K562 (cell line): ENCODE data around the gene CD164. TPM values are rescaled to one million over a fixed set of nuclear protein-coding genes. Genes with fewer than 3 reads are reported as not detected.

Experiments
- ATAC-seq: fragments of 200-7000 bp; cut with Tn5 transposase; 3 replicates; pipeline ENCODE4 v1.9.1; 2020; ENCODE audit warnings: moderate library complexity
- BruUV-seq: library from RNA; stranded (reverse); fragments of 400-500 nt; replicated peaks from 2 replicates; lab custom pipeline; 2021; lab: Mats Ljungman, UMichigan
- CTCF ChIA-PET: fragments of 300-600 bp; formaldehyde crosslinking; extraction: SDS; loops from one replicate; lab custom pipeline; 2021; ENCODE audit warnings: low intra/inter-chr PET ratio; lab: Yijun Ruan, JAX
- POLR2A ChIA-PET: fragments of 300-600, 350-650 bp; sonication (Branson Sonifier 250); formaldehyde crosslinking; extraction: SDS; loops from one replicate; lab custom pipeline; 2021; ENCODE audit warnings: antibody characterized with exemption, inconsistent platforms; lab: Yijun Ruan, JAX
- DNase-seq, 4 experiments: peaks; one replicate each; pipeline versions ENCODE4 v3.0.0 to v3.0.0-alpha.2; 2011 to 2018; ENCODE audit warnings: low spot score in 3 of 4, mixed read lengths in 3 of 4; ENCODE audit errors: extremely low read depth in 1 of 4
- FAIRE-seq: peaks from 2 replicates; lab custom pipeline; 2011; peaks lifted over from hg19 to GRCh38; lab: Jason Lieb, UNC
- H2AFZ ChIP-seq: 2 replicates; pipeline ENCODE4 v1.6.0; 2011; ENCODE audit warnings: low read depth, low read length, control low read depth, inconsistent platforms
- H3K27ac ChIP-seq: fragments of 200-600 bp; 3 replicates; pipeline ENCODE4 v1.8.0; 2011; ENCODE audit warnings: low read depth, mild to moderate bottlenecking, control low read depth, inconsistent platforms, low read length, moderate library complexity, mixed read lengths; ENCODE audit errors: extremely low read depth
- H3K27me3 ChIP-seq, 2 experiments: fragments of 300-600 bp in 1 of 2; 2 replicates in 1 of 2; 3 replicates in 1 of 2; pipeline versions ENCODE4 v1.6.0 to v1.8.0; 2011; ENCODE audit warnings: inconsistent platforms in 2 of 2, low read length in 2 of 2, mild to moderate bottlenecking in 1 of 2, mixed read lengths in 1 of 2, moderate library complexity in 1 of 2; ENCODE audit not compliant: control insufficient read depth in 2 of 2, insufficient read depth in 2 of 2
- H3K36me3 ChIP-seq: fragments of 300-600 bp; 3 replicates; pipeline ENCODE4 v1.8.0; 2011; ENCODE audit warnings: mild to moderate bottlenecking, low read length, inconsistent platforms; ENCODE audit not compliant: control insufficient read depth, insufficient read depth
- H3K4me1 ChIP-seq, 2 experiments: fragments of 200-600 bp in 1 of 2; replicated peaks in 1 of 2; 2 replicates in 1 of 2; 3 replicates in 1 of 2; pipeline versions ENCODE4 v1.5.1 to v1.8.0; 2011; ENCODE audit warnings: inconsistent platforms in 2 of 2, low read length in 2 of 2, mild to moderate bottlenecking in 1 of 2, mixed read lengths in 1 of 2, moderate library complexity in 1 of 2; ENCODE audit not compliant: control insufficient read depth in 2 of 2, insufficient read depth in 2 of 2
- H3K4me2 ChIP-seq: 2 replicates; pipeline ENCODE4 v1.6.1; 2011; ENCODE audit warnings: low read length, control low read depth, inconsistent platforms, mixed read lengths; ENCODE audit not compliant: insufficient read depth
- H3K4me3 ChIP-seq: fragments of 200-600 bp; sonication (generic), shearing (Covaris generic); 2 replicates; pipeline ENCODE4 v1.5.1; 2016; ENCODE audit warnings: control low read depth, inconsistent platforms
- H3K79me2 ChIP-seq: fragments of 200-600 bp; 3 replicates; pipeline ENCODE4 v1.8.0; 2011; ENCODE audit warnings: low read length, inconsistent platforms; ENCODE audit not compliant: control insufficient read depth, insufficient read depth
- H3K9ac ChIP-seq, 2 experiments: 2 replicates each; pipeline versions ENCODE4 v1.6.0 to v1.6.1; 2011; ENCODE audit warnings: low read depth in 2 of 2, low read length in 2 of 2, control low read depth in 1 of 2, inconsistent platforms in 1 of 2, mild to moderate bottlenecking in 1 of 2, mixed read lengths in 1 of 2; ENCODE audit not compliant: insufficient read depth in 1 of 2
- H3K9me1 ChIP-seq: one replicate; pipeline ENCODE4 v1.6.0; 2011; ENCODE audit warnings: inconsistent platforms, mild to moderate bottlenecking, low read length, moderate library complexity; ENCODE audit not compliant: control insufficient read depth, insufficient read depth
- H3K9me3 ChIP-seq: replicated peaks from 2 replicates; pipeline ENCODE4 v1.5.1; 2011; ENCODE audit warnings: low read depth, low read length, inconsistent platforms; ENCODE audit not compliant: control insufficient read depth, insufficient read depth
- H4K20me1 ChIP-seq: replicated peaks from 2 replicates; pipeline ENCODE4 v1.6.1; 2011; ENCODE audit warnings: low read length, inconsistent platforms, mixed read lengths; ENCODE audit not compliant: control insufficient read depth, insufficient read depth
- CBX1 ChIP-seq: sonication (generic); IDR thresholded peaks from 2 replicates; pipeline ENCODE4 v1.6.1; 2016; ENCODE audit warnings: antibody characterized with exemption, low read depth, mild to moderate bottlenecking
- CHD1 ChIP-seq: fragments of 200-600 bp; sonication (generic); IDR thresholded peaks from one replicate; pipeline ENCODE4 v1.6.1; 2012; ENCODE audit warnings: mild to moderate bottlenecking, moderate library complexity, low read length, inconsistent platforms
- ETV1 ChIP-seq: fragments of 450-650 bp; conservative IDR thresholded peaks from 2 replicates; pipeline ENCODE4 v1.6.1; 2016; ENCODE audit warnings: missing genetic modification characterization, control low read depth, low read depth, missing compliant biosample characterization
- MCM7 ChIP-seq, 2 experiments: fragments of 450-650 bp; IDR thresholded peaks; 2 replicates each; pipeline ENCODE4 v1.6.1; 2016 to 2018
- NBN ChIP-seq: fragments of 450-650 bp; IDR thresholded peaks from 2 replicates; pipeline ENCODE4 v1.6.1; 2016; ENCODE audit warnings: low read depth, mild to moderate bottlenecking
- NFRKB ChIP-seq: fragments of 450-650 bp; IDR thresholded peaks from 2 replicates; pipeline ENCODE4 v1.6.1; 2016; ENCODE audit warnings: low read depth
- PTRF ChIP-seq: fragments of 450-650 bp; IDR thresholded peaks from 2 replicates; pipeline ENCODE4 v1.6.1; 2016; ENCODE audit warnings: mild to moderate bottlenecking, missing genetic modification characterization, missing compliant biosample characterization
- ZNF507 ChIP-seq: conservative IDR thresholded peaks from 2 replicates; pipeline ENCODE4 v1.6.1; 2017; ENCODE audit warnings: missing genetic modification characterization, missing compliant biosample characterization
- WGBS: fragments of 100-300 bp; shearing (Covaris generic); methylation state at CpG from one replicate; pipeline ENCODE4 v1.1.6; 2016; ENCODE audit warnings: low coverage, mixed read lengths; ENCODE audit not compliant: insufficient coverage; ENCODE audit errors: missing lambda C conversion rate; 5-methylcytosine and 5-hydroxymethylcytosine counted together
- in situ Hi-C: fragments of 300-500 bp; cut with MboI; formaldehyde crosslinking; loops from 4 replicates; pipeline ENCODE4 v1.15.0; 2018; ENCODE audit warnings: inconsistent platforms, mixed read lengths
- intact Hi-C: fragments of 100-400 bp; cut with micrococcal nuclease; formaldehyde crosslinking; loops from 2 replicates; pipeline ENCODE4 v1.14.2; 2022
- polyA plus RNA-seq, 8 experiments: library from polyadenylated mRNA; depleted of rRNA in 4 of 8; stranded (reverse) in 5 of 8; unstranded in 3 of 8; fragments of >200 nt; fragmentation: Nextera tagmentation in 2 of 8; fragmentation: Illumina TruSeq in 1 of 8; extraction: Ambion mirVana in 2 of 8; extraction: Trizol in 1 of 8; gene quantifications; 2 replicates each; pipeline versions ENCODE4 v1.2.1 to v1.2.3, GENCODE V29; 2011 to 2014; ENCODE audit warnings: inconsistent platforms in 1 of 8, missing spikeins in 1 of 8
- total RNA-seq, 7 experiments: library from RNA; depleted of rRNA in 6 of 7; stranded (reverse); fragments of >200 nt in 6 of 7; fragmentation: Illumina TruSeq in 2 of 7; extraction: Trizol in 2 of 7; gene quantifications; 2 replicates each; pipeline versions ENCODE4 v1.2.1 to v1.2.3, GENCODE V29; 2011 to 2021; ENCODE audit warnings: low replicate concordance in 1 of 7
- TF ChIP-seq, protein P1 (sequence below): fragments of 200-600 bp; sonication (generic); IDR thresholded peaks from one replicate; pipeline ENCODE4 v1.6.1; 2012; ENCODE audit warnings: mild to moderate bottlenecking, low read depth, low read length, inconsistent platforms

Gene CD164
- total and polyA plus RNA-seq, 9 of the 15 experiments (the other 6 are each of a cell fraction or from before 2014, with no cell fraction given): 79.5 to 317 (median 165) TPM

DNA sequence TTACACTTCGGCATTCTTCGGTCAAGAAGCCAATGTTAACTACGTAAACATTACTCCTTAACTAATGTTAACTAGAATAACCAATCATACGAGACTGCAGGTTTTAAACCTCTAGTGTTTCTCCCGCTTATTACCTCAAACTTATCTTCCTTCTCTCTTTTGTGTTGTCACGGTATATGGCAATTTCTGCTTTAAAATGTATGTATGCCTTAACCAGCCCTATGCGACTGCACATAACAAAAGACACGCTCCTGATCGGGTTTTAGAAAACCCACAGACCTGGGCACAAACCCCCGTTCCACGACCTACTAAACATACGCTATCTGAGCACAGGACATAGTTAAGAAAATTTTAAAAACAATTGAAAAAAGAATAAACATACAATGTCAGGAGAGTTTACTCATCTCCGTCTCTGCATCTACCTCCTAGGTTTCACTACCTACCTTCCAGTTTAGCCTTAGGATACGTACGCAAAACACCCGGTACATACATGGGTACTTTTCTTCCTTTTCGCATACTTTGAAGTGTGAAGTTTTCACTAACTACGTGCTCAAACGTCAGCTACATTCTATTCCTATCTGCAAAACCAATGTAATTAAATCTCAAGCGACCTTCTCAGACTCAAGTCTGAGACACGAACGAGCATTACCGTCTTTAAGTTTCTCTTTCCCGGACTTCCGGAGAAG, 1.1 kb downstream of the CD164 start:
- H3K4me1 ChIP-seq: peaks cover 4 to 26% of the 10 kb centered on the region in 2 experiments; a peak in 4 of 5 replicates
- H3K4me3 ChIP-seq: peak overlapping the region; percentile 83
- intact Hi-C loops: loop anchor here (10.0 kb wide), 1 partner anchor 836 kb away; no protein-coding TSS in a partner anchor
- peaks cover 19% of the 10 kb centered on the region; the same call in 1 of the 2 replicates for H4K20me1 ChIP-seq
- CTCF ChIA-PET: no interaction called here
- no peaks in the 10 kb centered on the region for H3K27me3 ChIP-seq
- H3K36me3 ChIP-seq: peaks cover 50% of the 10 kb centered on the region
- 0 out of 2 replicates have a peak overlapping the region, but pooled peaks have one; percentile 99 for H2AFZ ChIP-seq
- POLR2A ChIA-PET: interaction anchor here (0.6 to 3.0 kb wide), 8 partner anchors 10 to 765 kb away, joined by 3 to 13 read pairs (median 6); no protein-coding TSS in a partner anchor
- peaks cover 64% of the 10 kb centered on the region for H3K79me2 ChIP-seq
- H3K9me3 ChIP-seq: no peaks in the 10 kb centered on the region
- ATAC-seq (no peak), DNase-seq (no peak), FAIRE-seq (no peak)
- H3K4me2 ChIP-seq: peak overlapping the region; percentile 98
- in situ Hi-C loops: loop anchor here (5.0 kb wide), 1 partner anchor 199 kb away; no protein-coding TSS in a partner anchor
- peak overlapping the region; percentile 96 to 98 for H3K9ac ChIP-seq
- WGBS: under 1% methylated on average over 24 of the region's 25 CpGs
- BruUV-seq: no TSS peak
- peak overlapping the region; percentile 99 for H3K27ac ChIP-seq
- no peaks in the 10 kb centered on the region for H3K9me1 ChIP-seq
- TF ChIP-seq, protein P1, sequence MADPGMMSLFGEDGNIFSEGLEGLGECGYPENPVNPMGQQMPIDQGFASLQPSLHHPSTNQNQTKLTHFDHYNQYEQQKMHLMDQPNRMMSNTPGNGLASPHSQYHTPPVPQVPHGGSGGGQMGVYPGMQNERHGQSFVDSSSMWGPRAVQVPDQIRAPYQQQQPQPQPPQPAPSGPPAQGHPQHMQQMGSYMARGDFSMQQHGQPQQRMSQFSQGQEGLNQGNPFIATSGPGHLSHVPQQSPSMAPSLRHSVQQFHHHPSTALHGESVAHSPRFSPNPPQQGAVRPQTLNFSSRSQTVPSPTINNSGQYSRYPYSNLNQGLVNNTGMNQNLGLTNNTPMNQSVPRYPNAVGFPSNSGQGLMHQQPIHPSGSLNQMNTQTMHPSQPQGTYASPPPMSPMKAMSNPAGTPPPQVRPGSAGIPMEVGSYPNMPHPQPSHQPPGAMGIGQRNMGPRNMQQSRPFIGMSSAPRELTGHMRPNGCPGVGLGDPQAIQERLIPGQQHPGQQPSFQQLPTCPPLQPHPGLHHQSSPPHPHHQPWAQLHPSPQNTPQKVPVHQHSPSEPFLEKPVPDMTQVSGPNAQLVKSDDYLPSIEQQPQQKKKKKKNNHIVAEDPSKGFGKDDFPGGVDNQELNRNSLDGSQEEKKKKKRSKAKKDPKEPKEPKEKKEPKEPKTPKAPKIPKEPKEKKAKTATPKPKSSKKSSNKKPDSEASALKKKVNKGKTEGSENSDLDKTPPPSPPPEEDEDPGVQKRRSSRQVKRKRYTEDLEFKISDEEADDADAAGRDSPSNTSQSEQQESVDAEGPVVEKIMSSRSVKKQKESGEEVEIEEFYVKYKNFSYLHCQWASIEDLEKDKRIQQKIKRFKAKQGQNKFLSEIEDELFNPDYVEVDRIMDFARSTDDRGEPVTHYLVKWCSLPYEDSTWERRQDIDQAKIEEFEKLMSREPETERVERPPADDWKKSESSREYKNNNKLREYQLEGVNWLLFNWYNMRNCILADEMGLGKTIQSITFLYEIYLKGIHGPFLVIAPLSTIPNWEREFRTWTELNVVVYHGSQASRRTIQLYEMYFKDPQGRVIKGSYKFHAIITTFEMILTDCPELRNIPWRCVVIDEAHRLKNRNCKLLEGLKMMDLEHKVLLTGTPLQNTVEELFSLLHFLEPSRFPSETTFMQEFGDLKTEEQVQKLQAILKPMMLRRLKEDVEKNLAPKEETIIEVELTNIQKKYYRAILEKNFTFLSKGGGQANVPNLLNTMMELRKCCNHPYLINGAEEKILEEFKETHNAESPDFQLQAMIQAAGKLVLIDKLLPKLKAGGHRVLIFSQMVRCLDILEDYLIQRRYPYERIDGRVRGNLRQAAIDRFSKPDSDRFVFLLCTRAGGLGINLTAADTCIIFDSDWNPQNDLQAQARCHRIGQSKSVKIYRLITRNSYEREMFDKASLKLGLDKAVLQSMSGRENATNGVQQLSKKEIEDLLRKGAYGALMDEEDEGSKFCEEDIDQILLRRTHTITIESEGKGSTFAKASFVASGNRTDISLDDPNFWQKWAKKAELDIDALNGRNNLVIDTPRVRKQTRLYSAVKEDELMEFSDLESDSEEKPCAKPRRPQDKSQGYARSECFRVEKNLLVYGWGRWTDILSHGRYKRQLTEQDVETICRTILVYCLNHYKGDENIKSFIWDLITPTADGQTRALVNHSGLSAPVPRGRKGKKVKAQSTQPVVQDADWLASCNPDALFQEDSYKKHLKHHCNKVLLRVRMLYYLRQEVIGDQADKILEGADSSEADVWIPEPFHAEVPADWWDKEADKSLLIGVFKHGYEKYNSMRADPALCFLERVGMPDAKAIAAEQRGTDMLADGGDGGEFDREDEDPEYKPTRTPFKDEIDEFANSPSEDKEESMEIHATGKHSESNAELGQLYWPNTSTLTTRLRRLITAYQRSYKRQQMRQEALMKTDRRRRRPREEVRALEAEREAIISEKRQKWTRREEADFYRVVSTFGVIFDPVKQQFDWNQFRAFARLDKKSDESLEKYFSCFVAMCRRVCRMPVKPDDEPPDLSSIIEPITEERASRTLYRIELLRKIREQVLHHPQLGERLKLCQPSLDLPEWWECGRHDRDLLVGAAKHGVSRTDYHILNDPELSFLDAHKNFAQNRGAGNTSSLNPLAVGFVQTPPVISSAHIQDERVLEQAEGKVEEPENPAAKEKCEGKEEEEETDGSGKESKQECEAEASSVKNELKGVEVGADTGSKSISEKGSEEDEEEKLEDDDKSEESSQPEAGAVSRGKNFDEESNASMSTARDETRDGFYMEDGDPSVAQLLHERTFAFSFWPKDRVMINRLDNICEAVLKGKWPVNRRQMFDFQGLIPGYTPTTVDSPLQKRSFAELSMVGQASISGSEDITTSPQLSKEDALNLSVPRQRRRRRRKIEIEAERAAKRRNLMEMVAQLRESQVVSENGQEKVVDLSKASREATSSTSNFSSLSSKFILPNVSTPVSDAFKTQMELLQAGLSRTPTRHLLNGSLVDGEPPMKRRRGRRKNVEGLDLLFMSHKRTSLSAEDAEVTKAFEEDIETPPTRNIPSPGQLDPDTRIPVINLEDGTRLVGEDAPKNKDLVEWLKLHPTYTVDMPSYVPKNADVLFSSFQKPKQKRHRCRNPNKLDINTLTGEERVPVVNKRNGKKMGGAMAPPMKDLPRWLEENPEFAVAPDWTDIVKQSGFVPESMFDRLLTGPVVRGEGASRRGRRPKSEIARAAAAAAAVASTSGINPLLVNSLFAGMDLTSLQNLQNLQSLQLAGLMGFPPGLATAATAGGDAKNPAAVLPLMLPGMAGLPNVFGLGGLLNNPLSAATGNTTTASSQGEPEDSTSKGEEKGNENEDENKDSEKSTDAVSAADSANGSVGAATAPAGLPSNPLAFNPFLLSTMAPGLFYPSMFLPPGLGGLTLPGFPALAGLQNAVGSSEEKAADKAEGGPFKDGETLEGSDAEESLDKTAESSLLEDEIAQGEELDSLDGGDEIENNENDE: no peak
- TF ChIP-seq NFRKB (no peak), ZNF507 (tag) (no peak), NBN (no peak), PTRF (no peak), ETV1 (peak; percentile 80), CHD1 (peak; percentile 54), CBX1 (no peak), MCM7 (IDR thresholded peaks at IDR 0.05) (no peak)
